Trophoblast cell (in vitro differentiated cells and primary cell): ENCODE measurements around the gene ZNF317.

Source experiments
- DNase-seq, 2 donors: peaks; one replicate each; pipeline ENCODE4 v3.0.0-alpha.2; 2016
- H2AFZ ChIP-seq: 2 replicates; pipeline ENCODE4 v1.6.1; 2013; ENCODE audit warnings: low read length, moderate library complexity, mild to moderate bottlenecking; ENCODE audit not compliant: insufficient read depth, poor library complexity
- H2AK5ac ChIP-seq: 2 replicates; pipeline ENCODE4 v1.6.1; 2013; ENCODE audit warnings: mild to moderate bottlenecking, low read length
- H2BK120ac ChIP-seq: 2 replicates; pipeline ENCODE4 v1.6.1; 2013; ENCODE audit warnings: low read length, mild to moderate bottlenecking, moderate library complexity; ENCODE audit not compliant: insufficient read depth, poor library complexity
- H2BK12ac ChIP-seq: 2 replicates; pipeline ENCODE4 v1.6.1; 2013; ENCODE audit warnings: mild to moderate bottlenecking, low read length, moderate library complexity
- H2BK5ac ChIP-seq: 2 replicates; pipeline ENCODE4 v1.6.1; 2013; ENCODE audit warnings: low read length, low read depth, moderate library complexity, mild to moderate bottlenecking; ENCODE audit not compliant: poor library complexity
- H3K14ac ChIP-seq: 2 replicates; pipeline ENCODE4 v1.6.1; 2013; ENCODE audit warnings: mild to moderate bottlenecking, low read length
- H3K18ac ChIP-seq: 2 replicates; pipeline ENCODE4 v1.6.1; 2013; ENCODE audit warnings: mild to moderate bottlenecking, low read length
- H3K23ac ChIP-seq: 2 replicates; pipeline ENCODE4 v1.6.1; 2013; ENCODE audit warnings: low read length
- H3K27ac ChIP-seq: 2 replicates; pipeline ENCODE4 v1.5.1; 2013; ENCODE audit warnings: low read depth, mild to moderate bottlenecking, inconsistent platforms, low read length, moderate library complexity
- H3K27me3 ChIP-seq: 2 replicates; pipeline ENCODE4 v1.6.1; 2013; ENCODE audit warnings: inconsistent platforms, mild to moderate bottlenecking, low read length, moderate library complexity; ENCODE audit not compliant: insufficient read depth
- H3K36me3 ChIP-seq, 2 experiments: 1 replicate in 1 of 2; 2 replicates in 1 of 2; pipeline ENCODE4 v1.6.1; 2013; ENCODE audit warnings: low read length in 2 of 2, mild to moderate bottlenecking in 2 of 2, moderate library complexity in 1 of 2; ENCODE audit not compliant: insufficient read depth in 2 of 2, control insufficient read depth in 1 of 2
- H3K4ac ChIP-seq: 2 replicates; pipeline ENCODE4 v1.6.1; 2013; ENCODE audit warnings: low read depth, mild to moderate bottlenecking, low read length, moderate library complexity
- H3K4me1 ChIP-seq, 2 experiments: 1 replicate in 1 of 2; 2 replicates in 1 of 2; pipeline ENCODE4 v1.6.1; 2013; ENCODE audit warnings: low read length in 2 of 2, mild to moderate bottlenecking in 2 of 2, moderate library complexity in 1 of 2; ENCODE audit not compliant: insufficient read depth in 2 of 2, control insufficient read depth in 1 of 2
- H3K4me2 ChIP-seq: 2 replicates; pipeline ENCODE4 v1.6.1; 2013; ENCODE audit warnings: inconsistent platforms, mild to moderate bottlenecking, low read length, moderate library complexity
- H3K4me3 ChIP-seq: 2 replicates; pipeline ENCODE4 v1.5.1; 2013; ENCODE audit warnings: mild to moderate bottlenecking, low read depth, low read length, inconsistent platforms
- H3K79me1 ChIP-seq: one replicate; pipeline ENCODE4 v1.6.1; 2013; ENCODE audit warnings: low read length
- H3K79me2 ChIP-seq: 2 replicates; pipeline ENCODE4 v1.6.1; 2013; ENCODE audit warnings: low read length, mild to moderate bottlenecking; ENCODE audit not compliant: control insufficient read depth, insufficient read depth, poor library complexity
- H3K9ac ChIP-seq: 2 replicates; pipeline ENCODE4 v1.6.1; 2013; ENCODE audit warnings: mild to moderate bottlenecking, low read length
- H3K9me3 ChIP-seq: 2 replicates; pipeline ENCODE4 v1.6.1; 2013; ENCODE audit warnings: low read depth, mild to moderate bottlenecking, control low read depth, inconsistent platforms, low read length; ENCODE audit not compliant: insufficient read depth
- H4K12ac ChIP-seq: 2 replicates; pipeline ENCODE4 v1.6.1; 2013; ENCODE audit warnings: low read depth, mild to moderate bottlenecking, low read length, moderate library complexity
- H4K8ac ChIP-seq: 2 replicates; pipeline ENCODE4 v1.6.1; 2013; ENCODE audit warnings: low read depth, mild to moderate bottlenecking, low read length, moderate library complexity
- H4K91ac ChIP-seq: one replicate; pipeline ENCODE4 v1.6.1; 2013; ENCODE audit warnings: low read depth, mild to moderate bottlenecking, low read length, moderate library complexity
- WGBS: extraction: QIAGEN DNeasy Blood & Tissue Kit; methylation state at CpG from one replicate; pipeline ENCODE4 v1.1.7; 2013; ENCODE audit warnings: missing lambda C conversion rate; ENCODE audit not compliant: insufficient read length, insufficient coverage; ENCODE audit errors: extremely low coverage; 5-methylcytosine and 5-hydroxymethylcytosine counted together

Gene ZNF317

DNA sequence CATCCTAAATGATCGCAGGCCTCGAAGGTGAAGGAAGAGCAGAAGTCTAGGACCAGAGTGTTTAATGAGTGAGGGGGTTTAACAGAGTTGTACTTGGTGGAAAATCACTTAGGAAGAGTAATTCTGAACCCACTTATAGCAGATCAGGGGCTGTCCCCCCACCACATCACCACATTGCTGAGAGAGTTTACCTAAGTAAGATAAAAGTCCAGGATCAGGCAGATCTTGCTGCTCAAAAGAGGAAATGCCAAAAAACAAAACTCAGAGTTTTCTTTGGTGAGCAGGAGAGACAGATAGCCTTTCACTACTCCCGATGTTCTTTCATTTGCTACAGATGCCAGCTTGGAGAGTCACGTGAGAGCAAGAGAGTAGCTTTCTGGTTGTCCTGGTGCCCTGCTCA is 15.4 kb downstream of the ZNF317 start:
- DNase-seq: no peak
- Histone ChIP-seq H3K9ac (no peak overlapping the region), H3K9me3 (peaks cover 20% of the 10 kb centered on the region), H3K18ac (no peak overlapping the region), H3K14ac (no peak overlapping the region), H3K4ac (no peak overlapping the region), H3K36me3 (peaks cover 48 to 56% of the 10 kb centered on the region in 2 experiments), H2BK12ac (no peak overlapping the region), H4K8ac (no peak overlapping the region), H3K27me3 (no peaks in the 10 kb centered on the region), H3K23ac (no peak overlapping the region), H2BK120ac (no peak overlapping the region), H2BK5ac (no peak overlapping the region), H3K4me3 (no peak overlapping the region), H3K27ac (no peak overlapping the region), H3K4me2 (no peak overlapping the region), H3K79me2 (peaks cover 3% of the 10 kb centered on the region), H3K4me1 (no peaks in the 10 kb centered on the region), H2AFZ (no peak overlapping the region), H4K91ac (no peak overlapping the region), H2AK5ac (no peak overlapping the region), H4K12ac (no peak overlapping the region), H3K79me1 (no peaks in the 10 kb centered on the region)
- WGBS: no CpG with 5 or more reads among the region's 4 CpGs

DNA sequence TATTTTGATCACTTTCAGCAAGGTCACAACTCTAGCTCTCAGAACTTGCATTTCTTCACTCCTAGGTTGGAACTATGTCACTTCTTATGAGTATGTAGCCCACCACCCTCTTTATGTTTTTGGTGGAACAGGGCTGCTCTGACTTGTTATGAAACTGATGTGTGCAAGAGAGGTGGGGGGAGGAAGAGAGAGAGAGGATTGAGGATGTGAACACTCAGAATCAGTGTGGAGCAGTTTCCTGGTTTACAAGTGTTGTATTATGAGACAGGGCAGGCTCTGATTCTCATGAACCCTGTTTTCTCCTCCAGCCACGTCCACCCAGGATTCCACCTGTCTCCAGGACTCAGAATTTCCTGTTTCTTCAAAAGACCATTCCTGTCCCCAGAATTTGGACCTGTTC is 16.1 kb downstream of the ZNF317 start:
- Histone ChIP-seq H3K9me3 (peaks cover 27% of the 10 kb centered on the region), H3K27ac (no peak overlapping the region), H2BK120ac (no peak overlapping the region), H3K4ac (no peak overlapping the region), H3K79me1 (no peaks in the 10 kb centered on the region), H3K36me3 (peaks cover 55 to 63% of the 10 kb centered on the region in 2 experiments), H3K4me2 (no peak overlapping the region), H3K9ac (no peak overlapping the region), H4K8ac (no peak overlapping the region), H3K4me1 (no peaks in the 10 kb centered on the region), H2BK12ac (no peak overlapping the region), H3K4me3 (no peak overlapping the region), H3K14ac (no peak overlapping the region), H3K27me3 (no peaks in the 10 kb centered on the region), H2AK5ac (no peak overlapping the region), H3K23ac (no peak overlapping the region), H4K12ac (no peak overlapping the region), H2BK5ac (no peak overlapping the region), H3K79me2 (peaks cover 3% of the 10 kb centered on the region), H2AFZ (no peak overlapping the region), H4K91ac (no peak overlapping the region), H3K18ac (no peak overlapping the region)
- no CpG with 5 or more reads among the region's 1 CpG for WGBS
- DNase-seq: no peak

DNA sequence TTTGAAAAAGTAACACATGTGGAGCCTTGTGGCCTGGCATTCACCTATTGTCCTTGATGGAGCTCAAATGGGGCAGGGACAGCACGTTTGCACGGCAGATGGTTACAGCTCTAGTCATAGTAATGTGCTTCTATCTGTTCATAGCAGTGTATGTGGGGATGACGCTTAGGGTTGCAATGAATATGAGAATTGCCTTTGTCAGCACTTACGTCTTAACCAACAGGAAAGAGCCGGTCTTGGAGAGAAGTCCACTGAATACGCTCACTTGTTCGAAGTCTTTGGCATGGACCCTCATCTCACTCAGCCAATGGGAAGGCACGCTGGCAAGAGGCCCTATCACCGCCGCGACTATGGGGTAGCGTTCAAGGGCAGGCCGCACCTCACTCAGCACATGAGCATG is 19.7 kb downstream of the ZNF317 start:
- Histone ChIP-seq H3K14ac (no peak overlapping the region), H4K12ac (no peak overlapping the region), H3K79me1 (no peaks in the 10 kb centered on the region), H3K4me2 (no peak overlapping the region), H2BK12ac (no peak overlapping the region), H2AFZ (no peak overlapping the region), H3K27me3 (no peaks in the 10 kb centered on the region), H3K4me1 (no peaks in the 10 kb centered on the region), H3K79me2 (no peaks in the 10 kb centered on the region), H3K18ac (no peak overlapping the region), H3K9me3 (peaks cover 23% of the 10 kb centered on the region), H3K27ac (no peak overlapping the region), H4K91ac (no peak overlapping the region), H3K23ac (no peak overlapping the region), H2AK5ac (no peak overlapping the region), H3K4me3 (no peak overlapping the region), H2BK5ac (no peak overlapping the region), H2BK120ac (no peak overlapping the region), H3K4ac (no peak overlapping the region), H3K36me3 (peaks cover 68 to 80% of the 10 kb centered on the region in 2 experiments), H3K9ac (no peak overlapping the region), H4K8ac (no peak overlapping the region)
- WGBS: no CpG with 5 or more reads among the region's 13 CpGs
- no peak for DNase-seq

DNA sequence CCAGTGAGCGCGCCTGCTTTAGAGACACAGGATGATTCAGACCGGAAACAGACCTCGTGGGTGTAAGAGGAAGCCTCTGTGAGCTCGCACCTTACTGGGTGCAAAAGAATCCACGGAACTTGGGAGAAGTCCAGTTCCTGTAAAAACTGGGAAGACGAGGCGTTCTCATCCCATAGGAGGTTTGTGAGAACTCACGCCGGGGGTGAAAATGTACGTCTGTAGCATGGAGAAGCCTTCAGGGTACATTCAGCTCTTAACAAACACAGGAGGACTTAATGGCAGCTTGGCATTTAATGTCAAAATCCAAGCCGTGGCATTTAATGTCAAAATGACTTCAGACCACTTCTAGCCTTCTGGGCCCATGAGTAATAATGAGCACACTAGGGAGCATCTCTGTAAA is 21.2 kb downstream of the ZNF317 start:
- Histone ChIP-seq H3K23ac (no peak overlapping the region), H4K91ac (no peak overlapping the region), H2AK5ac (no peak overlapping the region), H3K27me3 (no peaks in the 10 kb centered on the region), H4K12ac (no peak overlapping the region), H2AFZ (no peak overlapping the region), H3K18ac (no peak overlapping the region), H3K36me3 (peaks cover 61 to 71% of the 10 kb centered on the region in 2 experiments), H3K9me3 (peaks cover 20% of the 10 kb centered on the region), H2BK120ac (no peak overlapping the region), H3K4me3 (no peak overlapping the region), H3K79me2 (no peaks in the 10 kb centered on the region), H4K8ac (no peak overlapping the region), H3K14ac (no peak overlapping the region), H2BK5ac (no peak overlapping the region), H3K4me1 (no peaks in the 10 kb centered on the region), H3K9ac (no peak overlapping the region), H2BK12ac (no peak overlapping the region), H3K79me1 (no peaks in the 10 kb centered on the region), H3K4ac (no peak overlapping the region), H3K27ac (no peak overlapping the region), H3K4me2 (no peak overlapping the region)
- DNase-seq: no peak
- no CpG with 5 or more reads among the region's 12 CpGs for WGBS
